ENCODE results near the gene MKLN1.
"Not testable (repeated sequence)": the region's sequence is repeated elsewhere in the genome, so short reads cannot be mapped to it uniquely, and the experiment has no call there.

Gene MKLN1

GRCh38 chr7:131511774-131512535 lies 184.3 kb downstream of the MKLN1 start:
- DNase-seq (ENCODE audit: insufficient read length, low spot score), result no peak
- no peak for FAIRE-seq

- DNase-seq (ENCODE audit: insufficient read length, low spot score) (peak; percentile 80), FAIRE-seq (peak; percentile 52)
Observed at GRCh38 chr7:131513245-131514061, 185.8 kb downstream of the MKLN1 start.

DNA sequence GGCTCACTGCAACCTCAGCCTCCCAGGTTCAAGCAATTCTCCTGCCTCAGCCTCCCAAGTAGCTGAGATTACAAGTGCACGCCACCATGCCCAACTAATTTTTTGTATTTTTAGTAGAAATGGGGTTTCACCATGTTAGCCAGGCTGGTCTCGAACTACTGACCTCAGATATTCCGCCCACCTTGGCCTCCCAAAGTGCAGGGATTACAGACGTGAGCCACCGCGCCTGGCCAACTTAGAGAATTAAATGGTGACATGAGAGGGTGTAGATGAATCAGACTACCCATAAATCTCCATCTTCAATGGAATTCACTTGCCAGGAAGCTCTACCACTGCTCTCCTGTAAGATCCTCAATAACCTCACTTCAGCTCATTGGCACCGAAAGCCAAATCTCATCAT lies 187.8 kb downstream of the MKLN1 start:
- not testable (repeated sequence) for FAIRE-seq; DNase-seq (ENCODE audit: insufficient read length, low spot score)

- no peak for FAIRE-seq
- DNase-seq (ENCODE audit: insufficient read length, low spot score), result no peak
Observed at GRCh38 chr7:131517218-131517923, 189.7 kb downstream of the MKLN1 start.

DNA sequence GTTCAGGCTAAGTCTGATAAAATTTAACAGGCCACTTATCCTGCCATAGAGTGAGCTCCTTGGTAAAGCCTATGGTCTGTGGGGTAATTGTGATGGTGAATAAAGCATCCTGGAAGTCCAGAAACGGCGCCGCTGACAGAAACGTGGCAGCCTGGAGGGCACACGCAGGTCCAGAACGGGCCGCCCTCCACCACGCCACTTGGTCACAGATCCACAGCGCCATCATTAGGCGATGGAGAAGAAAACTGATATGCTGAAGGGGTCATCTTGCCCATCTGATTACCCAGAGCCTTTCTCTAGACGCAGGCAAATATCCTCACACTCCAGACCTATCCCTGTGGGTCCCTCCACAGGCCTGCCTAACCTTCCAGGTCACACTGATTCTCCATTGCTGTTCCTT lies 190.9 kb downstream of the MKLN1 start:
- DNase-seq (ENCODE audit: insufficient read length, low spot score) (no peak), FAIRE-seq (no peak)

- no peak for FAIRE-seq
- no peak for DNase-seq (ENCODE audit: insufficient read length, low spot score)
Observed at GRCh38 chr7:131521651-131522163, 194.0 kb downstream of the MKLN1 start.

GRCh38 chr7:131522325-131522930 lies 194.8 kb downstream of the MKLN1 start:
- DNase-seq (ENCODE audit: insufficient read length, low spot score), result no peak
- no peak for FAIRE-seq

- DNase-seq (ENCODE audit: insufficient read length, low spot score) (no peak), FAIRE-seq (no peak)
Observed at GRCh38 chr7:131524115-131524514, 196.4 kb downstream of the MKLN1 start.

- FAIRE-seq (no peak), DNase-seq (ENCODE audit: insufficient read length, low spot score) (no peak)
Observed at GRCh38 chr7:131524703-131525102, 197.0 kb downstream of the MKLN1 start.

DNA sequence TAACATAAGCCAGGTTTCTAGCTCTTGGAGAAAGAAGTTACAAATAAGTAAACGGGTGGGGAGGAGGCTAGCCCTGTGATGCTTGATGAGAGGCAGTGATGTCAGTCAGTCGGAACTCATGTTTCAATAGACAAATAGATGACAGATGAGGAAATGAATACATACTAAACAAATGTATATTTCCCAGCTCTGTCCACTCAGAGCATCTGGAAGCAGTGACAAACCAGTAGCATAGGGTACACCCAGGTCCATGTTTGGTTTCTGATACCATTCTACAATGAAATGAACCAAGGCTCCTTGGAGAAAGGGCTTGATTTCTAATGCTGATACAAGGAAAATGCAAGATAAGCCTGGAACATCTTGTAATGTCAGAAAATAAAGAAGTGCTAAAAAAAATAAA lies 198.1 kb downstream of the MKLN1 start:
- DNase-seq (ENCODE audit: insufficient read length, low spot score), result no peak
- no peak for FAIRE-seq

DNA sequence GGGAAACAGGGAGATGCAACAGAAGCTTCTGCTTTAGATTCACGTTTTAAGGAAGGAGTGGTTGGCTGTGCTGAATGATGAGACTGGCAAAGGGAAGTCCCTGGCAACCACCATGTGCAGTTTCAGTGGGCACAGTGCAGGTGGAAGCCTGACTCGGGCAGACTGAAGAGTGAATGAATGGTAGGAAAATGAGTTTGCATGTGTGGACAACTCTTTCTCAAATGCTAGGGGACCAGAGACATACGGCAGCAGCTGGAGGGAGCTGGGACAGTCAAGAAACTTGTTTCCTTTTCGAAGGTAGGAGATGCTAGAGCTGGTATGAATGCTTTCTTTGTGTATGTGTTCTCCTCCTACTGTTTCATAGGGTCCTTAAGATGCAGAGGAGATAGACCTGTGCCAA lies 199.8 kb downstream of the MKLN1 start:
- FAIRE-seq (no peak), DNase-seq (ENCODE audit: insufficient read length, low spot score) (no peak)

GRCh38 chr7:131529179-131529578 lies 201.5 kb downstream of the MKLN1 start:
- DNase-seq (ENCODE audit: insufficient read length, low spot score) (no peak), FAIRE-seq (no peak)

- DNase-seq (ENCODE audit: insufficient read length, low spot score) (no peak), FAIRE-seq (no peak)
Observed at GRCh38 chr7:131529617-131530016, 201.9 kb downstream of the MKLN1 start.

GRCh38 chr7:131530137-131530536 lies 202.5 kb downstream of the MKLN1 start:
- no peak for FAIRE-seq
- DNase-seq (ENCODE audit: insufficient read length, low spot score), result no peak

DNA sequence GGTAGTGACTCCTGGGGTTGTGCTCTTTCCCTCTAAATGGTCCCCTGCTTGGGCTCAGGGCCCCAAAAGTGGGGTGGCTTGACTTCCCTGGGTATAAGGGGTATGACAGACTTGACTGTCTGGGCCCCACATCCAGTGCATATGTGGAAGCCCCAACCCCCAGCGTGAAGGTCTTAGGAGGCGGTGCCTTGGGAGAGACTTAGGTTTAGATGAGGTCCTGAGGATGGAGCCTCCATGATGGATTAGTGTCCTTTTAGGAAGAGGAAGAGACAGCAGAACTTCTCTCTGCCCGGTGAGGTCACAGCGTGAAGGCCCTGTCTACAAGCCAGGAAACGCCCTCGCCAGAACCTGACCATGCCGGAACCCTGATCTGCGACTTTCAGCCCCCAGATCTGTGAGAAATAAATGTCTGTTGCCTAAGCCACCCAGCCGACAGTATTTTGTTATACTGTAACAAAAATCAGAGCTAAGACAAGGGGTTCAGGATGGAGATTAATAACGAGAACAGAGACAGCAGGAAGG lies 205.0 kb downstream of the MKLN1 start:
- no peak for DNase-seq (ENCODE audit: insufficient read length, low spot score)
- FAIRE-seq, result no peak

DNA sequence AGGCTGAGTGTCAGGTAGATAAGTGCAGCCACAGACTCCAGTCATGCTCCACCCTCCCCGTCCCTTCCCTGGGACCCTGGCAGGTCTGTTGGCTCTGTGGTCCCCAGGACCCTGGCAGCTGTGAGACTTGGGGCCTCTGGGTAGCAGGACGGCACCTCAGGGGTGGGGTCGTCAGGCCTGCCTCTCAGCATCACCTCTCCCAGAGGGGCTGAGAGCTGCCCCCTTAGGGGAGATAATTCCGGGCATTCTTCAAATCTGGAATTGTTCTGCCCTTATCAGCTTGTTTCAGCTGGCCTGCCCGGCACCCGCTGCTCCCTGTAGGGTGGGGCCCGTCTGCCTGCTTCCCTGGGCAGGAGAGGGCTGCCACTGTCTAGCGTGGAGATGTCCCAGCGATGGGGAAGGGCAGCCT lies 205.5 kb downstream of the MKLN1 start:
- FAIRE-seq (no peak), DNase-seq (ENCODE audit: insufficient read length, low spot score) (no peak)

DNA sequence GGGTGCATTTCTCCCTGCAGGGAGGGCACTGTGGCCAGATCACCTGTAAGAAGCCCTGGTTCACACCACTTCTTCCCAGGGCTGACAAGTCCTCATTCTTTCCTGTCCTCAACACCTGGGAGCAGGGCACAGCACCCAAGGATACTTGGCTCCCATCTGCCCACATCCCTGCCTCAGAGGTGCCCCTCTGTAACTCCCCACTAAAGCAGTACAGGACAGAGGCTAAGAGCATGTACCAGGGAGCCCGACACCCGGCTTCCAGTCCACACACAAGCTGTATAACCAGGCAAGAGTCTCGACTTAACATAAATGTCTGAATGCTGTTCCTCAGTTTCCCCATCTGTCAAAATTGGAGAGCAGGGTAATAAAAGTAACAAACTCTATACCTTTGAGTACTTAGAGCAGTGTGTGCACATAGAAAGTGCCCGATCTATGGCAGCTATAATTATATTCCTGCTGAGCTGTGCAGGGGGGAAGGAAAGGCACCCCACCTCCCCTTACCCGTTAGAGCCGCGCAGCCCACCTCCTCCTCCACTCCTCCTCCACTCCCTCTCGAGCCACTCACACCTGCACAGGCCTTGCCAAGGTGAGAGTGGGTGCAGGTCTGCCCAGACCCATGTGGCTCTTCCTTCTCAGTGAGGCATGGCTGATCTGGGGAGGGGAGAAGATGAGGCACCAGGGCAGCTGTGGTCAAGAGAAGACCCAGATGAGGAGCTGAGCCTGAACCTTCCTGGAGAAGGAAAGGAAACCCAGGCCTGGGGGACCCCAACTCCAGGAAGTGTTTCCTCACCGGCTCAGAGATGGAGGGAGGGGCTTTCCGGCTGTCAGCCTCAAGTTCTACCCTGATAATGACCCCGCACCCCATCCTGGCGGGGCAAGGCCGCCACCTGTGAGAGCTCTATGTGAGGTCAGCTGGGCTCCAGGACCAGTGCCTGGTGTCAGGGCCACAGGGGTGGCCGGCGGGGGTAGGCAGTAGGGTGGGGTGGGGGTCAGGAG lies 206.2 kb downstream of the MKLN1 start:
- FAIRE-seq, result no peak
- no peak for DNase-seq (ENCODE audit: insufficient read length, low spot score)

DNA sequence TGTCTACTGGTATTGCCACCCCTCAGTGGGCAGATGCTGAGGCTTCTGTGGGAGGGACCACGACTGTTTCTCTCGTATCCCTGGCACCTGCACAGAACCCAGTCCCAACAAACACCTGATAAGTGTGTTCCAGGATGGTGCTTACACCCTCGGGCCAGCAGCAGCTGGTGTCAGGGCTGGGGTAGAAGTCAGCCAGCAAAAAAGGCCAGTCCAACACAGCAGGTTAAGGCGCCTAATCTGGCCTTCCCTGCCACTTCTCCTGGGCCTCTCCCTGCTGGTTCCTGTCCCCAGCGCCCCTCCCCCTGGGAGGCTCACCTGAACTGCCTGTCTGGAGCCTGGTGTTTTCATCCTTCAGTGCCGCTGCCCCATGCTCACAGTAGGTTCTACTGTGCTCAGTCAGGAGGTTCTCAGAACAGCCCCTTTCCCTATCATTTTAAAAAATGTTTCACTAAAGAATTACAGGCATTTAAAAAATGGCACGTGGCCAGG lies 208.7 kb downstream of the MKLN1 start:
- no peak for DNase-seq (ENCODE audit: insufficient read length, low spot score)
- no peak for FAIRE-seq

GRCh38 chr7:131537571-131537978 lies 209.9 kb downstream of the MKLN1 start:
- FAIRE-seq, result no peak

More at GRCh38 chr7:131537571-131537978, 209.9 kb downstream of the MKLN1 start:
- DNase-seq (ENCODE audit: insufficient read length, low spot score), result no peak
